ENCODE data around the gene GPATCH1.
"Not testable (repeated sequence)": the region's sequence is repeated elsewhere in the genome, so short reads cannot be mapped to it uniquely, and the experiment has no call there.

The GPATCH1 gene

GRCh38 chr19:33080761-33081681 is at the start of gene GPATCH1:
TSS of gene GPATCH1 (plus strand) at chr19:33081181. CDS start at chr19:33081194, 13 bp downstream.
- DNase-seq (ENCODE audit: low spot score): peak; percentile 87

DNA sequence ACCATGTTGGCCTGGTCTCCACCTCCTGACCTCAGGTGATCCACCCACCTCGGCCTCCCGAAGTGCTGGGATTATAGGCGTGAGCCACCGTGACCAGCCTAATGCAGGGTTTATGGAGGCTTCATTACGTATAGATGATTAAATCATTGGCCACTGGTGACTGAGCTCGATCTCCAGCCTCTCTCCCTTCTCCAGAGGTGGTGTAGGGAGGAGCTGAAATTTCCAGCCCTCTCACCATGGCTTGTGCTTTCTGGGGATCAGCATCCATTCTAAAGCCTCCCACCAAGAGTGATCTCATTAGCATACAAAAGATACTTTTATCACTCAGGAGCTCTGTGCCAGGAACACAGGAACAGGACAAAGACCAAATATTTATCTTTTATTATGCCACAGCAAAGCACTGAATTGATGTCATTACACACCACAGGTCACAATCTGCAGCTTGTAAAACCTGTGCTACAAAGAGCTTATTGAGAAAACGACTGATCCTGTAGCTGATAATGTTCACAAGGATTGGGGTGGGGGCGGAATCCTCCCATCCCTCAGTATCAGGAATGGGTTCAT is 48.7 kb upstream of the GPATCH1 start:
- DNase-seq (ENCODE audit: low spot score): no peak

DNA sequence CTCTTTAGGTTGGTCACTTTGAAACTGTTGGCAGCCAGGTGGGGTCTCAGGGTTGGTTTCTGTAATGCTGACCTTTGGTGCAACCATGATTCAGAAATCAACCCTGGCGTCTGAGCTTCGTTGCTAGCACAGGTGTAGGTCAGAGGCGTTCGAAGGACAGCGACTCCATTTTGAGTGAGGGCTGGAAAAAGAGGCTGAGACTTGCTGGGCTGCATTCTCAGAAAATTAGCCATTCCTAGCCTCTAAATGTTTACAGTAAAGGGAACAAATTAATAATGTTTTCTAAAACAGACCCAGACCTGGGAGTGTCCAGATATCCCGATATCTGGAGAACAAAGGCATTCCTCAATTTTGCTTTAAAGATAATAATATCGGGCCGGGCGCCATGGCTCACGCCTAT is 45.5 kb upstream of the GPATCH1 start:
- DNase-seq (ENCODE audit: low spot score): no peak

GRCh38 chr19:33036370-33037167 is 44.4 kb upstream of the GPATCH1 start:
- not testable (repeated sequence) for DNase-seq (ENCODE audit: low spot score)

- not testable (repeated sequence) for DNase-seq (ENCODE audit: low spot score)
Measured at GRCh38 chr19:33037168-33038025, 43.6 kb upstream of the GPATCH1 start.

GRCh38 chr19:33039108-33039599 is 41.8 kb upstream of the GPATCH1 start:
- no peak for DNase-seq (ENCODE audit: low spot score)

- no peak for DNase-seq (ENCODE audit: low spot score)
Measured at GRCh38 chr19:33039815-33040214, 41.2 kb upstream of the GPATCH1 start.

DNA sequence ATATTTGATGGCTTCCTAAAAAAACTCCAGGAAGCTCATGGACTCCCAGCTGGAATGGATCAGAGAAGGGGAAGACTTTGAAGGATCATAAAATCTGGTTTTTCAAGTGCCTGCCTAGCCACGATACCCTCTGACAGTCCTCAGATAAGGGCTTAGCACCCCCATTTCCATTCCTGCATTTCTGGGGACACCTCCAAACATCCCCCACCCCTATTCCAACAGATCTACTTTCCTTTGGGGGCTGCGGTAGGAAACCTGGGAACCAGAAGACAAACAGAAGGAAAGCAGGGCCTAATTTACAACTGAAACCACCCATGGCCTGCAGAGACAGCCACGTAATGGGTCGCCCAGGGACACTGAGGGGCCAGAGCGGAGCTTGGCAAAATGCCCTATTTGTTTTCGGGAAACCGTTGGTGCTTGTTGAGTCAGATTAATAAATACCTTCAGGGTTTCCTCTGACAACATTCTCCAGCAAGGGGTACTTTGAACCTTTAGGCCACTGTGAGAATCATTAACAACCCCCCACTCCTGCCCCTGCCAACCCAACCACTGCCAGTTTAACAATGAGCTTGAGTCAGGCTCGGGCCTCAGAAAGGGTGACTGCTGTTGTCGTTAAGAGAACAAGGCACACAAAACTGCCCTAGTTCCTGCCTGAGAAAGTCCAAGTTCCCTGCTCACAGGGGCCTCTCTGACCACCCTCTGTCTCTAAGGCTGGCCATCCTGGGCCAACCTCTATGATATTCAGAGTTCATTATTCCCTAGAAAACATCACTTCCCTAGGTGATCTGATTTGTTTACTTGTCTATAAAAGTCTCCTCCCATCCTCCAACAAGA is 39.8 kb upstream of the GPATCH1 start:
- no peak for DNase-seq (ENCODE audit: low spot score)

DNA sequence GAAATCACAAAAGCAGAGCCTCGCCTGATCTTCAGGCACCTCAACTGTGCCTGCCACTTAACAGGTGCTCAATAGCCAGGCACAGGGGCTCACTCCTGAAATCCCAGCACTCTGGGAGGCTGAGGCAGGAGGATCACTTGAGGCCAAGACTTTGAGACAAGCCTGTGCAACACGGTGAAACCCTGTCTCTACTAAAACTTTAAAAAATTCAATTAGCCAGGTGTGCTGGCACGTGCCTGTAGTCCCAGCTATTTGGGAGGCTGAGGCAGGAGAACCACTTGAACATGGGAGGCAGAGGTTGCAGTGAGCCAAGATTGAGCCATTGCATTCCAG is 39.2 kb upstream of the GPATCH1 start:
- not testable (repeated sequence) for DNase-seq (ENCODE audit: low spot score)

- no peak for DNase-seq (ENCODE audit: low spot score)
Measured at GRCh38 chr19:33047422-33047821, 33.6 kb upstream of the GPATCH1 start.

GRCh38 chr19:33048806-33049676 is 31.9 kb upstream of the GPATCH1 start:
- no peak for DNase-seq (ENCODE audit: low spot score)

GRCh38 chr19:33050110-33050509 is 30.9 kb upstream of the GPATCH1 start:
- DNase-seq (ENCODE audit: low spot score): no peak

GRCh38 chr19:33052352-33052972 is 28.5 kb upstream of the GPATCH1 start:
- no peak for DNase-seq (ENCODE audit: low spot score)

GRCh38 chr19:33054623-33055022 is 26.4 kb upstream of the GPATCH1 start:
- DNase-seq (ENCODE audit: low spot score): no peak

DNA sequence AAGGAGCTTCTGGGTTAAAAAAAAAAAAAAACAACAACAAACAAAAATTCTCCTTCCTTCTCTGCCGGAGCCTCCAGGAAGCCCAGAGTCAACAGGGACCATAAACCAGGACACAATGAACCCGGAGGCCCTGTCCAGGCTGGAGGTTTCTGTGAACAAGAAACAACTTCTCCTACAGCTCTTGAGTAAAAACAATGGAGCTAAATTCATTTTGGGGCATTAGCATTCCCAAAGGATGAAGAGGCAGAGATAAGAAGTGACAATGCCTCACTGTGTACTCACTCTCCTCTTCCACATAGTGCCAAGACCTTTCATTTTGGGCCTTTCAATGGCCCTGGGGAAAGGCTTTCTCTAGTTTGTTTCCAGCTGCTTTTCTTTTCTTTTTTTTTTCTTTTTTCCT is 25.3 kb upstream of the GPATCH1 start:
- no peak for DNase-seq (ENCODE audit: low spot score)

DNA sequence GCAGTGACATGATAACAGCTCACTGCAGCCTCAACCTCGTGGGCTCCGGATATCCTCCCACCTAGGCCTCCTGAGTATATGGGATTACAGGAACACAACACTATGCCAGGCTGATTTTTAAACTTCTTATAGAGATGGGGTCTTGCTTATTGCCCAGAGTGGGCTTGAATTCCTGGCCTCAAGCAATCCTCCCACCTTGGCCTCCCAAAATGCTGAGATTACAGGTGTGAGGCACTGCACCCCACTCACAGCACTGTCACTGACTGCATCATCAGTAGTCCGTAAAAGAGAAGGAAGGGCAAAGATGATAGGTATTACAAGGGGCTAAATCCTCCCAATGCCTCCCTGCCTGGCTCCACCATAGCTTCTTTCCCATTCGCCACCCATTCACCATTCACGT is 20.4 kb upstream of the GPATCH1 start:
- no peak for DNase-seq (ENCODE audit: low spot score)

- no peak for DNase-seq (ENCODE audit: low spot score)
Measured at GRCh38 chr19:33062902-33063301, 18.1 kb upstream of the GPATCH1 start.

- DNase-seq (ENCODE audit: low spot score): peak; percentile 49
Measured at GRCh38 chr19:33063356-33063752, 17.6 kb upstream of the GPATCH1 start.

- DNase-seq (ENCODE audit: low spot score): peak; percentile 39
Measured at GRCh38 chr19:33063753-33064457, 17.1 kb upstream of the GPATCH1 start.

Data from RKO (cell line).